Neuron (in vitro differentiated cells): ENCODE measurements around the gene IPO7.

Experiments
- H2AFZ ChIP-seq: one replicate; pipeline ENCODE4 v1.6.1; 2013; ENCODE audit warnings: low read depth, mild to moderate bottlenecking, inconsistent platforms, low read length, moderate library complexity
- H3K27me3 ChIP-seq: one replicate; pipeline ENCODE4 v1.6.1; 2013; ENCODE audit warnings: low read length; ENCODE audit not compliant: insufficient read depth
- H3K36me3 ChIP-seq: one replicate; pipeline ENCODE4 v1.6.1; 2013; ENCODE audit warnings: low read length; ENCODE audit not compliant: insufficient read depth
- H3K4me1 ChIP-seq: one replicate; pipeline ENCODE4 v1.6.1; 2013; ENCODE audit warnings: low read length; ENCODE audit not compliant: insufficient read depth
- H3K4me3 ChIP-seq: 2 replicates; pipeline ENCODE4 v1.5.1; 2013; ENCODE audit warnings: mild to moderate bottlenecking, low read length, moderate library complexity
- H3K9me3 ChIP-seq: one replicate; pipeline ENCODE4 v1.6.1; 2013; ENCODE audit warnings: low read length

Gene IPO7

GRCh38 chr11:9489080-9489765, 104.8 kb downstream of the IPO7 start:
- Histone ChIP-seq H2AFZ (no peak overlapping the region), H3K9me3 (no peaks in the 10 kb centered on the region), H3K27me3 (no peaks in the 10 kb centered on the region), H3K36me3 (peaks cover 35% of the 10 kb centered on the region), H3K4me1 (no peaks in the 10 kb centered on the region), H3K4me3 (no peak overlapping the region)

- peaks cover 43% of the 10 kb centered on the region for H3K36me3 ChIP-seq
- H2AFZ ChIP-seq, result no peak overlapping the region
- H3K27me3 ChIP-seq, result no peaks in the 10 kb centered on the region
- no peaks in the 10 kb centered on the region for H3K4me1 ChIP-seq
- H3K4me3 ChIP-seq, result no peak overlapping the region
- no peaks in the 10 kb centered on the region for H3K9me3 ChIP-seq
Measured at GRCh38 chr11:9490376-9490775, 105.9 kb downstream of the IPO7 start.

- H3K36me3 ChIP-seq, result peaks cover 52% of the 10 kb centered on the region
Measured at GRCh38 chr11:9493492-9493891, 109.0 kb downstream of the IPO7 start.

GRCh38 chr11:9494316-9494715, 109.9 kb downstream of the IPO7 start:
- Histone ChIP-seq H3K4me1 (no peaks in the 10 kb centered on the region), H3K36me3 (peaks cover 58% of the 10 kb centered on the region)

More at GRCh38 chr11:9493492-9493891, 109.0 kb downstream of the IPO7 start:
- Histone ChIP-seq H3K27me3 (no peaks in the 10 kb centered on the region), H3K4me1 (no peaks in the 10 kb centered on the region), H2AFZ (no peak overlapping the region), H3K9me3 (no peaks in the 10 kb centered on the region), H3K4me3 (no peak overlapping the region)

GRCh38 chr11:9495803-9496514, 111.5 kb downstream of the IPO7 start:
- no peak overlapping the region for H3K4me3 ChIP-seq
- no peaks in the 10 kb centered on the region for H3K27me3 ChIP-seq
- no peak overlapping the region for H2AFZ ChIP-seq
- H3K9me3 ChIP-seq, result no peaks in the 10 kb centered on the region
- H3K36me3 ChIP-seq, result peaks cover 62% of the 10 kb centered on the region
- no peaks in the 10 kb centered on the region for H3K4me1 ChIP-seq

More at GRCh38 chr11:9494316-9494715, 109.9 kb downstream of the IPO7 start:
- Histone ChIP-seq H2AFZ (no peak overlapping the region), H3K4me3 (no peak overlapping the region), H3K9me3 (no peaks in the 10 kb centered on the region), H3K27me3 (no peaks in the 10 kb centered on the region)
